Measurements from ENCODE around the gene TNFAIP2. TPM values are rescaled to one million over a fixed set of nuclear protein-coding genes. Genes with fewer than 3 reads are reported as not detected.

Gene TNFAIP2
- total RNA-seq, 2 experiments from 2014 or later: 1.1 to 1.2 TPM

- ATAC-seq (no peak), DNase-seq (no peak)
- Mint-ChIP-seq H3K4me1 (ENCODE audit: low read depth) (peaks cover 4% of the 10 kb centered on the region), H3K4me3 (peak overlapping the region; percentile 43), H3K27ac (no peak overlapping the region), H3K9me3 (no peaks in the 10 kb centered on the region), H3K36me3 (ENCODE audit: low read depth) (no peaks in the 10 kb centered on the region), H3K27me3 (peaks cover 6% of the 10 kb centered on the region)
- ChIA-PET POLR2A (no interaction called here), CTCF (interaction anchor here (0.6 to 0.8 kb wide), 4 partner anchors 14 to 397 kb away, joined by 3 to 4 read pairs (median 3); no protein-coding TSS in a partner anchor)
- TF ChIP-seq CTCF (IDR thresholded peaks at IDR 0.05): no peak
- intact Hi-C loops (cut with micrococcal nuclease): loop anchor here (10.0 kb wide), 1 partner anchor 396 kb away; no protein-coding TSS in a partner anchor
These were observed 32.7 kb upstream of the TNFAIP2 start for GRCh38 chr14:103090481-103091020.

GRCh38 chr14:103091041-103091882, 32.0 kb upstream of the TNFAIP2 start:
- peak; percentile 75 for TF ChIP-seq CTCF (IDR thresholded peaks at IDR 0.05)
- Mint-ChIP-seq H3K27me3 (peaks cover 5% of the 10 kb centered on the region), H3K9me3 (no peaks in the 10 kb centered on the region), H3K36me3 (ENCODE audit: low read depth) (no peaks in the 10 kb centered on the region), H3K27ac (no peak overlapping the region), H3K4me3 (peak overlapping the region; percentile 43), H3K4me1 (ENCODE audit: low read depth) (peaks cover 4% of the 10 kb centered on the region)
- intact Hi-C loops (cut with micrococcal nuclease): loop anchor here (10.0 kb wide), 1 partner anchor 396 kb away; no protein-coding TSS in a partner anchor
- DNase-seq: peak; percentile 84
- peak; percentile 97 for ATAC-seq
- CTCF ChIA-PET: interaction anchor here (0.6 to 0.8 kb wide), 4 partner anchors 15 to 398 kb away, joined by 3 to 4 read pairs (median 3); no protein-coding TSS in a partner anchor
- POLR2A ChIA-PET: no interaction called here

- Mint-ChIP-seq H3K4me1 (ENCODE audit: low read depth) (peaks cover 4% of the 10 kb centered on the region), H3K27ac (no peak overlapping the region), H3K27me3 (peaks cover under 1% of the 10 kb centered on the region), H3K36me3 (ENCODE audit: low read depth) (no peaks in the 10 kb centered on the region), H3K9me3 (no peaks in the 10 kb centered on the region), H3K4me3 (no peak overlapping the region)
- intact Hi-C loops (cut with micrococcal nuclease): loop anchor here (10.0 kb wide), 1 partner anchor 397 kb away; no protein-coding TSS in a partner anchor
- TF ChIP-seq CTCF (IDR thresholded peaks at IDR 0.05): peak; percentile 25
- ATAC-seq: no peak
- DNase-seq: no peak
- ChIA-PET CTCF (interaction anchor here (0.7 kb wide), 1 partner anchor 17 kb away, joined by 4 read pairs; no protein-coding TSS in a partner anchor), POLR2A (interaction anchor here (0.9 kb wide), 1 partner anchor 14 kb away, joined by 3 read pairs; no protein-coding TSS in a partner anchor)
These were observed 31.4 kb upstream of the TNFAIP2 start for GRCh38 chr14:103091883-103092222.

GRCh38 chr14:103093856-103094405, 29.3 kb upstream of the TNFAIP2 start:
- no peak overlapping the region for H3K4me3 Mint-ChIP-seq
- no peak overlapping the region for H3K27ac Mint-ChIP-seq
- intact Hi-C loops (cut with micrococcal nuclease): loop anchor here (10.0 kb wide), 1 partner anchor 399 kb away; no protein-coding TSS in a partner anchor
- H3K4me1 Mint-ChIP-seq (ENCODE audit: low read depth): peaks cover 4% of the 10 kb centered on the region
- ChIA-PET CTCF (interaction anchor here (4.7 kb wide), 1 partner anchor 11 kb away, joined by 47 read pairs; no protein-coding TSS in a partner anchor), POLR2A (no interaction called here)
- H3K36me3 Mint-ChIP-seq (ENCODE audit: low read depth): no peaks in the 10 kb centered on the region
- H3K9me3 Mint-ChIP-seq: no peaks in the 10 kb centered on the region
- peaks cover 1% of the 10 kb centered on the region for H3K27me3 Mint-ChIP-seq
- ATAC-seq (no peak), DNase-seq (no peak)
- no peak for TF ChIP-seq CTCF (IDR thresholded peaks at IDR 0.05)
